ENCODE measurements around the gene COL6A1.

GRCh38 chr21:45976701-45977311 lies 4.8 kb upstream of the COL6A1 start:
- no peak for TF ChIP-seq FOS (IDR thresholded peaks at IDR 0.05; ENCODE audit: borderline replicate concordance, insufficient read depth, low read length)
- no peak for TF ChIP-seq POLR2AphosphoS5 (IDR thresholded peaks at IDR 0.05; ENCODE audit: insufficient read depth, low read depth, low read length)
- TF ChIP-seq CTCF (IDR thresholded peaks at IDR 0.05; ENCODE audit: extremely low read depth in 1 of 2, insufficient read depth in 1 of 2, low read depth in 1 of 2, low read length in 2 of 2): no peak
- no peak for TF ChIP-seq POLR2A (IDR thresholded peaks at IDR 0.05; ENCODE audit: low read depth, low read length)
- TF ChIP-seq JUN (IDR thresholded peaks at IDR 0.05; ENCODE audit: borderline replicate concordance, insufficient read depth, insufficient read length, low read depth): no peak
- TF ChIP-seq EZH2 (IDR thresholded peaks at IDR 0.05; ENCODE audit: borderline replicate concordance, low read depth, low read length, severe bottlenecking): no peak
- no peak for TF ChIP-seq GATA2 (IDR thresholded peaks at IDR 0.05; ENCODE audit: insufficient read depth, insufficient read length, low read depth, low read length)

Data from endothelial cell of umbilical vein (primary cell).